CD14-positive monocyte (primary cell): Measurements from ENCODE around the gene NFIC. TPM values are rescaled to one million over a fixed set of nuclear protein-coding genes. Genes with fewer than 3 reads are reported as not detected.
"Not testable (repeated sequence)": the region's sequence is repeated elsewhere in the genome, so short reads cannot be mapped to it uniquely, and the experiment has no call there.

Experiments used
- DNase-seq, 3 donors: peaks; one replicate each; pipeline ENCODE4 v3.0.0-alpha.2; 2011 to 2022
- H2AFZ ChIP-seq: 2 replicates; pipeline ENCODE4 v1.6.0; 2012; ENCODE audit warnings: mild to moderate bottlenecking, low read depth, low read length, inconsistent platforms; ENCODE audit not compliant: insufficient read depth, poor library complexity, severe bottlenecking
- H3K27ac ChIP-seq, 2 donors: 1 replicate in 1 of 2; 2 replicates in 1 of 2; pipeline ENCODE4 v1.5.1; 2012 to 2013; ENCODE audit warnings: low read length in 2 of 2, control low read depth in 1 of 2, inconsistent platforms in 1 of 2, low read depth in 1 of 2, mild to moderate bottlenecking in 1 of 2
- H3K27me3 ChIP-seq, 2 donors: one replicate each; pipeline versions ENCODE4 v1.6.0 to v1.6.1; 2011 to 2013; ENCODE audit warnings: low read length in 2 of 2; ENCODE audit not compliant: control insufficient read depth in 2 of 2, insufficient read depth in 2 of 2
- H3K36me3 ChIP-seq, 2 donors: replicated peaks in 1 of 2; 1 replicate in 1 of 2; 2 replicates in 1 of 2; pipeline versions ENCODE4 v1.5.1 to v1.6.1; 2012 to 2013; ENCODE audit warnings: low read length in 2 of 2, control low read depth in 1 of 2, inconsistent platforms in 1 of 2, mild to moderate bottlenecking in 1 of 2; ENCODE audit not compliant: insufficient read depth in 2 of 2, control insufficient read depth in 1 of 2
- H3K4me1 ChIP-seq, 2 donors: 1 replicate in 1 of 2; 2 replicates in 1 of 2; pipeline versions ENCODE4 v1.5.1 to v1.6.1; 2012 to 2013; ENCODE audit warnings: low read length in 2 of 2, control low read depth in 1 of 2, inconsistent platforms in 1 of 2, mild to moderate bottlenecking in 1 of 2, moderate library complexity in 1 of 2; ENCODE audit not compliant: insufficient read depth in 2 of 2, control insufficient read depth in 1 of 2
- H3K4me2 ChIP-seq: replicated peaks from 2 replicates; pipeline ENCODE3; 2012; ENCODE audit warnings: low read length, moderate library complexity, mild to moderate bottlenecking; ENCODE audit not compliant: poor library complexity, severe bottlenecking; ENCODE audit errors: extremely low read depth
- H3K4me3 ChIP-seq, 3 experiments: fragments of 200-600 bp in 1 of 3; sonication (generic) in 1 of 3; replicated peaks in 1 of 3; 1 replicate in 2 of 3; 2 replicates in 1 of 3; pipeline ENCODE4 v1.5.1; 2011 to 2013; ENCODE audit warnings: low read length in 3 of 3, mild to moderate bottlenecking in 3 of 3, control low read depth in 2 of 3, low read depth in 2 of 3, inconsistent platforms in 1 of 3, moderate library complexity in 1 of 3
- H3K79me2 ChIP-seq: 2 replicates; pipeline ENCODE4 v1.6.0; 2012; ENCODE audit warnings: mild to moderate bottlenecking, control low read depth, inconsistent platforms, low read length, moderate library complexity; ENCODE audit not compliant: insufficient read depth
- H3K9ac ChIP-seq: 2 replicates; pipeline ENCODE4 v1.6.0; 2017; ENCODE audit warnings: low read length, mild to moderate bottlenecking; ENCODE audit not compliant: insufficient read depth, poor library complexity, severe bottlenecking
- H3K9me3 ChIP-seq, 2 donors: replicated peaks in 1 of 2; 1 replicate in 1 of 2; 2 replicates in 1 of 2; pipeline versions ENCODE4 v1.5.1 to v1.6.1; 2012 to 2013; ENCODE audit warnings: low read length in 2 of 2, control low read depth in 1 of 2; ENCODE audit not compliant: control insufficient read depth in 1 of 2, insufficient read depth in 1 of 2
- H4K20me1 ChIP-seq: 2 replicates; pipeline ENCODE4 v1.6.0; 2012; ENCODE audit warnings: mild to moderate bottlenecking, low read length, control low read depth, moderate library complexity; ENCODE audit not compliant: insufficient read depth
- H3K27ac Mint-ChIP-seq, 7 donors: one replicate each; pipeline ENCODE4 v1.8.0; 2020; ENCODE audit warnings: mild to moderate bottlenecking in 7 of 7, mixed read lengths in 7 of 7, moderate library complexity in 6 of 7, inconsistent platforms in 2 of 7
- H3K27me3 Mint-ChIP-seq, 3 donors: one replicate each; pipeline ENCODE4 v1.8.0; 2021 to 2022; ENCODE audit warnings: low read depth in 3 of 3, mild to moderate bottlenecking in 3 of 3, mixed read lengths in 3 of 3, moderate library complexity in 3 of 3, inconsistent platforms in 1 of 3
- H3K36me3 Mint-ChIP-seq, 2 donors: one replicate each; pipeline ENCODE4 v1.8.0; 2020; ENCODE audit warnings: mixed read lengths in 2 of 2, inconsistent platforms in 1 of 2, mild to moderate bottlenecking in 1 of 2
- H3K4me1 Mint-ChIP-seq: one replicate; pipeline ENCODE4 v1.8.0; 2020; ENCODE audit warnings: mild to moderate bottlenecking, mixed read lengths
- H3K4me3 Mint-ChIP-seq, 2 donors: one replicate each; pipeline ENCODE4 v1.8.0; 2020; ENCODE audit warnings: mild to moderate bottlenecking in 2 of 2, mixed read lengths in 2 of 2, moderate library complexity in 1 of 2
- H3K9me3 Mint-ChIP-seq, 7 donors: one replicate each; pipeline ENCODE4 v1.8.0; 2020 to 2022; ENCODE audit warnings: mixed read lengths in 7 of 7, mild to moderate bottlenecking in 6 of 7, moderate library complexity in 6 of 7, inconsistent platforms in 2 of 7
- WGBS: methylation state at CpG from one replicate; pipeline ENCODE4 v1.1.5; 2013; ENCODE audit warnings: missing lambda C conversion rate; ENCODE audit not compliant: insufficient coverage; 5-methylcytosine and 5-hydroxymethylcytosine counted together
- intact Hi-C, 2 donors: fragments of 100-400 bp; cut with micrococcal nuclease; formaldehyde crosslinking; loops; one replicate each; pipeline versions ENCODE4 v1.15.0 to v1.15.1; 2023
- polyA plus RNA-seq, 3 donors: library from polyadenylated mRNA; depleted of rRNA in 1 of 3; unstranded in 2 of 3; stranded (reverse) in 1 of 3; fragments of 300-500 nt in 2 of 3; fragments of >200 nt in 1 of 3; fragmentation: Illumina TruSeq in 2 of 3; gene quantifications; 1 replicate in 2 of 3; 2 replicates in 1 of 3; pipeline ENCODE4 v1.2.3, GENCODE V29; 2012 to 2021
- TF ChIP-seq, protein P1 (sequence below): fragments of 200-600 bp; IDR thresholded peaks from one replicate; pipeline ENCODE4 v1.8.0; 2022; ENCODE audit warnings: antibody characterized with exemption, mild to moderate bottlenecking

NFIC gene
- polyA plus RNA-seq, 3 donors = 7.0 to 13.8 (median 11.5) TPM

DNA sequence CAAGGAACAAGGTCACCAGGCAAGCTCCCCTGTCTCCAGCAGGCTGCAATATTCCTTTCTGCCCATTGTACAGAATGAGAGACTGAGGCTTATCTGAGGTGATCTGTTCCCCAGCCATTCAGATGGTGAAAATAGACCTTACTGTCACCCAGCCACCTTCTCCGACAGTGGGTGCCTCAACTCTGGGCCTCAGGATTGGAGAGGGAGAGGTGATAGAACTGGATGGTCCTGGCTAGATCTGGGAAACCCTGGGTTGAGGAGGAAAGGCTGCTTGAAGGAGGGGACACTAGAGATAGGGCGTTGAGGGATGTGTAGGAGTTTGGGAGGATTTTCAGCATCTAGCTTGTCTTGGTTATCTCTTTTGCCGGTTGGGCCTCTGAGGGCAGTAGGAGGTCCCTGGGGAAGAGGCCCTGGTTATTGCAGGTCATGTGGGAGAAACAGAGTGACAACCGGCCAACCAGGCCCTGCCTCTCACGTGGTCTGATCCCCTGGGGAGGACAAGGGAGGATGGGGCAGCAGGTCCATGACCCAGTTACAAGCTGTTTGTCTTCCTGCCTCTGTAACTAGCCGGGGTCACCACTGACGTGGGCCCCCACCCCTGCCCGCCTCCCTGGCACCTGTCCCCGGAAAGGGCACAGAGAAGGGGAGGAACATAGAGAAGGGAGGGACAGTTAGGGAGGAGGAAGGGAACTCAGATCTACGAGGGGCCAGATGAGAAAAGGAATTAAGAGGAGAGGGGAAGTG, 8.2 kb downstream of the NFIC start:
- intact Hi-C loops = no loop called here
- Histone ChIP-seq H3K27ac (peak overlapping the region in 1 of 2 donors; percentile 17), H3K4me2 (no peak overlapping the region), H3K4me1 (peaks cover 16 to 20% of the 10 kb centered on the region in 2 donors), H3K9me3 (no peaks in the 10 kb centered on the region), H4K20me1 (peaks cover 94% of the 10 kb centered on the region), H3K4me3 (no peak overlapping the region), H3K79me2 (peaks cover 100% of the 10 kb centered on the region), H2AFZ (no peak overlapping the region), H3K36me3 (peaks cover 2 to 10% of the 10 kb centered on the region in 2 donors), H3K9ac (no peak overlapping the region), H3K27me3 (no peaks in the 10 kb centered on the region)
- Mint-ChIP-seq H3K27ac (peak overlapping the region; percentile 4 to 90 (median 59)), H3K9me3 (peaks cover 0 to 4% (median 0%) of the 10 kb centered on the region in 7 donors), H3K27me3 (no peaks in the 10 kb centered on the region), H3K36me3 (peaks cover 11 to 38% of the 10 kb centered on the region in 2 donors), H3K4me1 (peaks cover 37% of the 10 kb centered on the region), H3K4me3 (no peak overlapping the region)
- WGBS = 57% methylated on average over 5 of the region's 10 CpGs
- TF ChIP-seq, protein P1, sequence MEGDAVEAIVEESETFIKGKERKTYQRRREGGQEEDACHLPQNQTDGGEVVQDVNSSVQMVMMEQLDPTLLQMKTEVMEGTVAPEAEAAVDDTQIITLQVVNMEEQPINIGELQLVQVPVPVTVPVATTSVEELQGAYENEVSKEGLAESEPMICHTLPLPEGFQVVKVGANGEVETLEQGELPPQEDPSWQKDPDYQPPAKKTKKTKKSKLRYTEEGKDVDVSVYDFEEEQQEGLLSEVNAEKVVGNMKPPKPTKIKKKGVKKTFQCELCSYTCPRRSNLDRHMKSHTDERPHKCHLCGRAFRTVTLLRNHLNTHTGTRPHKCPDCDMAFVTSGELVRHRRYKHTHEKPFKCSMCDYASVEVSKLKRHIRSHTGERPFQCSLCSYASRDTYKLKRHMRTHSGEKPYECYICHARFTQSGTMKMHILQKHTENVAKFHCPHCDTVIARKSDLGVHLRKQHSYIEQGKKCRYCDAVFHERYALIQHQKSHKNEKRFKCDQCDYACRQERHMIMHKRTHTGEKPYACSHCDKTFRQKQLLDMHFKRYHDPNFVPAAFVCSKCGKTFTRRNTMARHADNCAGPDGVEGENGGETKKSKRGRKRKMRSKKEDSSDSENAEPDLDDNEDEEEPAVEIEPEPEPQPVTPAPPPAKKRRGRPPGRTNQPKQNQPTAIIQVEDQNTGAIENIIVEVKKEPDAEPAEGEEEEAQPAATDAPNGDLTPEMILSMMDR = no peak
- DNase-seq = no peak

DNA sequence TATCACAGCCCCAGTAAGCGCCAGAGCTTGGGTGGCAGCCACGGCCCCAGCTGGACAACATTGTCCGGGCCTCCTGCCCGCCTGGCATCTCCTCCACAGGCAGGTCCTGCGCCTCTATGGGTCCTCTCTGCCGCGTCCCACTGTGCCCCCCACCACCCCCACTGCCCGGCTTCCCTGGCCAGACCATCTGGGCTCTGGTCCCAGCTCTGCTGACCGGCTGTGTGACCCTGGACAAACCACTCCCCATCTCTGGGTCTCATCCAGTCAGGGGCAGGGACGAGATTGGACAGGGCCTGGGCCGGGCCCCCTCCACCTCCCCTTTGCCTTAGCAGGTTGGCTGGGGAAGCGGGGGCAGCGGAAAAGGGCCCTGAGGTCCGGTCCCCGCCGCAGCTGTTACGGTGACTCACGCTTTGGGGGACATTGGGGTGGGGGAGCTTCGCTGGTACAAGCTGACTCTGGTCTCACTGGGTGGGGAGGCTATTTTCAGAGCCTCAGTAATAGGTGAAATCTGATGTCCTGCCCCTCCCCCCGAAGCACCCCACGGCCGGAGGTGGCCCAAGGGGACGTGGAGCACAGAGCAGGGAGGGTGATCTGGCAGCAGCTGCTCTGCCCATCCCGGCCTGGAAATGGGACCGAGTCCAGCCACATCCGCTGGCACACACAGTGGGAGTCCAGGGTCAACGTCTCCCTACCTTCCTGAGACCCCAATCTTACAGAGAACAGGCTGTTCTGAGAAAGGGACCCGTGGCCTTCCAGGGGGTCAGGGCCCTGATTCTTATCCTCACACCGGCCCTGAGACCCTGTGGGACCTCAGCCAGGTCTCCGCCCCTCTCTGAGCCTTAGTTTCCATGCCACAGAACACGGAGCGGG, 9.1 kb downstream of the NFIC start:
- Mint-ChIP-seq H3K4me1 (peaks cover 33% of the 10 kb centered on the region), H3K27ac (peak overlapping the region in 6 of 7 donors; percentile 33 to 84 (median 50)), H3K27me3 (no peaks in the 10 kb centered on the region), H3K4me3 (no peak overlapping the region), H3K36me3 (peaks cover 11 to 39% of the 10 kb centered on the region in 2 donors), H3K9me3 (peaks cover 0 to 4% (median 0%) of the 10 kb centered on the region in 7 donors)
- Histone ChIP-seq H3K4me2 (no peak overlapping the region), H3K79me2 (peaks cover 100% of the 10 kb centered on the region), H3K27ac (peak overlapping the region in 1 of 2 donors; percentile 17), H4K20me1 (peaks cover 92% of the 10 kb centered on the region), H3K4me3 (no peak overlapping the region), H3K9ac (no peak overlapping the region), H3K27me3 (no peaks in the 10 kb centered on the region), H3K36me3 (peaks cover 2 to 10% of the 10 kb centered on the region in 2 donors), H2AFZ (no peak overlapping the region), H3K4me1 (peaks cover 7 to 11% of the 10 kb centered on the region in 2 donors), H3K9me3 (no peaks in the 10 kb centered on the region)
- 87% methylated on average over 28 of the region's 32 CpGs for WGBS
- DNase-seq = no peak
- intact Hi-C loops = no loop called here
- TF ChIP-seq, protein P1 = no peak

DNA sequence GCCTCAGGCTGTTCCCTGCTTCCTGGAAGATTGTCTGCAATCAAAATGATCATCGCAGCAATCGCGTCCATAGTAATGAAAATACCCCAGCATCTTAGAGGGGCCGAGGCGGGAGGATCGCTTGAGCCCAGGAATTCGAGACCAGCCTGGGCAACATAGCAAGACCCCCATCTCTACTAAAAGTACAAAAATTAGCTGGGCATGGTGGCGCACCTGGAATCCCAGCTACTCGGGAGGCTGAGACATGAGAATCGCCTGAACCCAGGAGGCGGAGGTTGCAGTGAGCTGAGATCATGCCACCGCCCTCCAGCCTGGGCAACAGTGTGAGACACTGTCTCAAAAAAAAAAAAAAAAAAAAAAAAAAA, 9.7 kb downstream of the NFIC start:
- DNase-seq, H3K4me3 Mint-ChIP-seq, H3K4me1 ChIP-seq, H3K27me3 ChIP-seq, H3K36me3 ChIP-seq, H3K9me3 ChIP-seq, H3K4me3 ChIP-seq, H3K27me3 Mint-ChIP-seq, H2AFZ ChIP-seq, intact Hi-C loops, H3K9ac ChIP-seq, H3K4me2 ChIP-seq, H3K9me3 Mint-ChIP-seq, H3K27ac ChIP-seq: not testable (repeated sequence)
- H3K27ac Mint-ChIP-seq = peak overlapping the region in 4 of 7 donors; percentile 33 to 53 (median 46)
- peaks cover 27% of the 10 kb centered on the region for H3K4me1 Mint-ChIP-seq
- H3K36me3 Mint-ChIP-seq = peaks cover 8 to 41% of the 10 kb centered on the region in 2 donors
- peaks cover 92% of the 10 kb centered on the region for H4K20me1 ChIP-seq
- 95% methylated on average over 3 of the region's 12 CpGs for WGBS
- peaks cover 100% of the 10 kb centered on the region for H3K79me2 ChIP-seq
